Measurements from ENCODE around the gene RPL29. TPM values are rescaled to one million over a fixed set of nuclear protein-coding genes. Genes with fewer than 3 reads are reported as not detected.
"Not testable (repeated sequence)": the region's sequence is repeated elsewhere in the genome, so short reads cannot be mapped to it uniquely, and the experiment has no call there.

RPL29 gene
- total RNA-seq, 1 donor from 2014 or later = 588 TPM

GRCh38 chr3:52036829-52037228 lies 41.1 kb upstream of the RPL29 start:
- H3K36me3 Mint-ChIP-seq (ENCODE audit: unreplicated experiment) = no peaks in the 10 kb centered on the region
- peaks cover 23% of the 10 kb centered on the region for H3K4me1 Mint-ChIP-seq (ENCODE audit: low read depth, unreplicated experiment)
- no peaks in the 10 kb centered on the region for H3K9me3 Mint-ChIP-seq (ENCODE audit: unreplicated experiment)
- H3K4me3 Mint-ChIP-seq (ENCODE audit: unreplicated experiment) = peak overlapping the region; percentile 49
- H3K27ac Mint-ChIP-seq (ENCODE audit: unreplicated experiment) = no peak overlapping the region
- no peak for TF ChIP-seq CTCF (IDR thresholded peaks at IDR 0.05; ENCODE audit: partially characterized antibody, unreplicated experiment)
- DNase-seq = no peak
- H3K27me3 Mint-ChIP-seq (ENCODE audit: unreplicated experiment) = peaks cover 11% of the 10 kb centered on the region

- H3K27ac Mint-ChIP-seq (ENCODE audit: unreplicated experiment) = no peak overlapping the region
- DNase-seq = no peak
- peak overlapping the region; percentile 49 for H3K4me3 Mint-ChIP-seq (ENCODE audit: unreplicated experiment)
- no peaks in the 10 kb centered on the region for H3K9me3 Mint-ChIP-seq (ENCODE audit: unreplicated experiment)
- H3K27me3 Mint-ChIP-seq (ENCODE audit: unreplicated experiment) = peaks cover 8% of the 10 kb centered on the region
- H3K4me1 Mint-ChIP-seq (ENCODE audit: low read depth, unreplicated experiment) = peaks cover 20% of the 10 kb centered on the region
- H3K36me3 Mint-ChIP-seq (ENCODE audit: unreplicated experiment) = no peaks in the 10 kb centered on the region
- TF ChIP-seq CTCF (IDR thresholded peaks at IDR 0.05; ENCODE audit: partially characterized antibody, unreplicated experiment) = no peak
Measured at GRCh38 chr3:52036222-52036694, 40.6 kb upstream of the RPL29 start.

GRCh38 chr3:52034651-52035050 lies 39.0 kb upstream of the RPL29 start:
- H3K27me3 Mint-ChIP-seq (ENCODE audit: unreplicated experiment) = peaks cover 8% of the 10 kb centered on the region
- H3K4me1 Mint-ChIP-seq (ENCODE audit: low read depth, unreplicated experiment) = peaks cover 21% of the 10 kb centered on the region
- no peak for DNase-seq
- H3K27ac Mint-ChIP-seq (ENCODE audit: unreplicated experiment) = no peak overlapping the region
- no peak overlapping the region for H3K4me3 Mint-ChIP-seq (ENCODE audit: unreplicated experiment)
- TF ChIP-seq CTCF (IDR thresholded peaks at IDR 0.05; ENCODE audit: partially characterized antibody, unreplicated experiment) = no peak
- H3K9me3 Mint-ChIP-seq (ENCODE audit: unreplicated experiment) = peaks cover 2% of the 10 kb centered on the region
- H3K36me3 Mint-ChIP-seq (ENCODE audit: unreplicated experiment) = no peaks in the 10 kb centered on the region

GRCh38 chr3:52034212-52034611 lies 38.5 kb upstream of the RPL29 start:
- Mint-ChIP-seq H3K4me3 (ENCODE audit: unreplicated experiment) (no peak overlapping the region), H3K27ac (ENCODE audit: unreplicated experiment) (no peak overlapping the region), H3K4me1 (ENCODE audit: low read depth, unreplicated experiment) (peaks cover 21% of the 10 kb centered on the region), H3K36me3 (ENCODE audit: unreplicated experiment) (no peaks in the 10 kb centered on the region), H3K27me3 (ENCODE audit: unreplicated experiment) (peaks cover 6% of the 10 kb centered on the region), H3K9me3 (ENCODE audit: unreplicated experiment) (peaks cover 2% of the 10 kb centered on the region)
- no peak for TF ChIP-seq CTCF (IDR thresholded peaks at IDR 0.05; ENCODE audit: partially characterized antibody, unreplicated experiment)
- no peak for DNase-seq

GRCh38 chr3:52033748-52034147 lies 38.1 kb upstream of the RPL29 start:
- not testable (repeated sequence) for DNase-seq; H3K27ac Mint-ChIP-seq (ENCODE audit: unreplicated experiment); H3K36me3 Mint-ChIP-seq (ENCODE audit: unreplicated experiment); H3K9me3 Mint-ChIP-seq (ENCODE audit: unreplicated experiment); H3K27me3 Mint-ChIP-seq (ENCODE audit: unreplicated experiment)
- H3K4me3 Mint-ChIP-seq (ENCODE audit: unreplicated experiment) = peak overlapping the region; percentile 63
- peaks cover 21% of the 10 kb centered on the region for H3K4me1 Mint-ChIP-seq (ENCODE audit: low read depth, unreplicated experiment)

Data from glutamatergic neuron (in vitro differentiated cells).